HG03575 (cell line): Measurements from ENCODE around the gene NADSYN1.

ENCODE experiments used
- ATAC-seq: cut with Tn5 transposase; IDR thresholded peaks from one replicate; pipeline ENCODE4 v1.9.1; 2021; ENCODE audit not compliant: unreplicated experiment, insufficient number of reproducible peaks, low FRiP score; ENCODE audit errors: extremely low read depth

Gene NADSYN1

DNA sequence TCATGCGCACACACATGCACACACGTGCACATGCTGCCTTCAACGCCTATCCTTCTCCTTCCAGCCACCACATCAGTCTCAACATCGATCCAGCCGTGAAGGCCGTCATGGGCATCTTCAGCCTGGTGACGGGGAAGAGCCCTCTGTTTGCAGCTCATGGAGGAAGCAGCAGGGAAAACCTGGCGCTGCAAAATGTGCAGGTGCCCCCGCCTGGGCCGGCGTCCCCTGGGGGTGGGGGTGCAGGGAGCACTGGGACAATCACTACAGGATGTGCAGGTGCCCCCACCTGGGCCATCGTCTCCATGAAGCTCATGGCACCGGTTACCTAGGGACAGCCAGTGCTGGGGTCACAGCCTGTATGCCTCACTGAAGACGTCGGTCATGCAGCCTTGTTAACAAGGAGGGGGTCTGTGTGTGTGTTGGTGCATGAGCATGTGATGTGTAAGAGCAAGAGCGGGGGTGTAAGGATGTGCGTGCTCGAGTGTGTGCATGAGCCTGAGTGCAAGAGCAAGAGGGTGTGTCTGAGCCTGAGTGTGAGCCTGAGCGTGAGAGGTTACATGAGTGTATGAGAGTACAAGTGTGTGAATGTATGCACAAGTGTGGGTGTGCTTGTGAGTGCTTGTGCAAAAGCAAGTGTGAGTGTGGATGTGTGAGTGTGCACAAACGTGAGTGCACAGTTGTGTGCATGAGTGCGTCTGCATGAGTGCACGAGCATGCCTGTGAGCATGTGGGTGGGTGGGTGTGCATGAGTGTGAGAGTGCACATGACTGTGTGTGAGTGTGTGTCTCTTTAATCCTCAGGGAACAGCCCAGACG lies 31.5 kb downstream of the NADSYN1 start:
- ATAC-seq, result no peak

DNA sequence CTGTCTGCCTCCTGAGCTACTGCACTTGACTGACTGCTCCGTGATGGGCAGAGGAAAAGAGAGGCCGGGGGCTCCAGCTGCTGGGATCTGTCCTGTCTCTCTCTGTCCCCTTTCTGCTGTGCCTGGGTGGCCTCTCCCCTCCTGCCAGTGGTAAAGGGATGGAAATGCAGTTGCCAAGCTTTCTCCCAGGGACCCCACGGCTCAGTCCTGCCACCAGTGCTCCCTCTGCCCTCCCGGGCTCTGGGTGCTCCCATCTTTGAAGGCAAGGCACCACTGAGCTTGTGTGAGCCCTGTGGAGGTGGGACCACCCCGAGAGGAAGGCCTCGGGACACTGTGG lies 32.0 kb downstream of the NADSYN1 start:
- no peak for ATAC-seq

DNA sequence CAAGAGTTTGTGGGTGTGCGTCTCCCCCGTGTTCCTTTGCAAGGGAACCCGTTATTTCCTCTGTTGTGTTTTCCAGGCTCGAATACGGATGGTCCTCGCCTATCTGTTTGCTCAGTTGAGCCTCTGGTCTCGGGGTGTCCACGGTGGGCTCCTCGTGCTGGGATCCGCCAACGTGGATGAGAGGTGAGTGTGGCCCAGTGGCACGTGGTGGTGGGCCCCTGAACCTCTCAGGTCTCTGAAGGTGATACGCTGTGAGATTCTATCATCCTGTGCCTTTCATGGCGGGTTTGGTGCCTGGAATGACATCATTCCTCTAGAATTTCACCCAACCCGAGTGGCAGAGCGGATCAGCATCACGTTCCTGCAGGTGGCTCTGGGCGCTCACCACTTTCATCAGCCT lies 32.5 kb downstream of the NADSYN1 start:
- ATAC-seq, result no peak

DNA sequence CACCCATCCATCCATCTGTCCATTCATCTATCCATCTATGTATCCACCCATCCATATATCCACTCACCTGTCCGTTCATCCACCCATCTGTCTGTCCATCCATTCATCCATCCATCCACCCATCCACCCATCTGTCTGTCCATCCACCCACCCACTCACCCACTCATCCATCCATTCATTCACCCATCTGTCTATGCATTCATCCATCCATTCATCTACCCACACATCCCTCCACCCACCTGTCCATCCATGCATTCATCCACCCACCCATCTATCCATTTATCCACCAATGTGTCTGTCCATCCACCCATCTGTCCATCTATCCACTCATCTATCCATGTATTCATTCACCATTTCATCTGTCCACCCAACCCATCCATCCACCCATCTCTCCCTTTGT lies 33.3 kb downstream of the NADSYN1 start:
- no peak for ATAC-seq

DNA sequence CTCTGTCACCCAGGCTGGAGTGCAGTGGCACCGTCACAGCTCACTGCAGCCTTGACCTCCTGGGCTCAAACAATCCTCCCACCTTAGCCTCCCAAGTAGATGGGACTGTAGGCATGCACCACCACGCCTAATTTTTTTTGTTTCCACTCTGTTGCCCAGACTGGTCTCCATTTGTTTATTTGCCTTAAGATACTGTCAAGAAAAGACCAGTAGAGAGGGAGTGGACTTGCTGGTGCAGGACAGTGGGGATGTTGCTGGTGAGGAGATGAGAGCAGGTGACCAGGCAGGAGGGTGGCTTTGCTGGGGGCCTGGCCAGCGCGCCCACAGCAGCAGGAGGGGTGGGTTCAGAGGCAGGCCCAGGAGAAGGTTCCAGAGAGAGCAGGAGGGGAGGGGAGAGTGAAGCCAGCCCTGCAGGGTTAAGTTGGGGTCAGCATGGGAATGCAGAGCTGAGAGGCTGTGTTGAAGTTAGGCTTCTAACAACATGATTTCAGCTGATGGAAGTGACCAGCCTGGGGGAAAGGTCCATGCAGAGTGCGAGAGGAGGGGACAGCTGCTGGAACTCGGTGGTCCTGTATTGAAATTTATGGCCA lies 35.8 kb downstream of the NADSYN1 start:
- ATAC-seq, result no peak

DNA sequence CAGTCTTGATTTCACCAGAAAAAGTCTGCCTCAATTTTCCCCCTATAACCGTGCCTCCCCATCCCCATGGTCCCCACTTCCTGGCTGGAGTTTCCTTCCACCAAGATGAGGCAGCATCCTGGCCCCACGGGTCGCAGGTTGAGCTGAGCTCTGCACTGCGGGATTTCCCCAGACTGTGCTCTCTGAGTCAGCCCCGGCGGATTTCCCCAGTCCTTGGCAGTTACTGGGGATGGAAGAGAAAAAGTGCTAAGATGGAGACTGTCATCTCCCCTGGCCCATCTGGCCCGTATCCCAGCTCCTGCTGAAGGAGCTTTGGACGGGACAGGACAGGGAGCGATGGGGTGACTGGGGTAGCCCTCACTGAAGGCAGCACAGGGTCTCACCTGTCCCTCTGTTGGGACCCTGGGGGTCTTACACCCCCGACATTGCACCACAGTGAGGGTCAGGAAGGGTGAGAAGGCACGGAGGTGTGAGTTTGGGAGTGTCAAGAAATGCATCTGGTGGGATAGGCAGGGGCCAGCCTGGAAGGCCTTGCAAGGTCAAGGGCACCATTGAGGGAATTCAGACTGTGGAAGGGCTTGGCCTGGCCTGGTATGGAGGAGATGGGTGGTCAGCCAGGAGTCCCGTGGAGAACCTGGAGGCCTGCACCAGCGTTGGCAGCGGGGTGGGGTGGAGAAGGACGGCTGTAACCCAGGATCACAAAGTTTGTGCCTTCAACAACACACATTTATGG lies 36.5 kb downstream of the NADSYN1 start:
- ATAC-seq, result no peak

DNA sequence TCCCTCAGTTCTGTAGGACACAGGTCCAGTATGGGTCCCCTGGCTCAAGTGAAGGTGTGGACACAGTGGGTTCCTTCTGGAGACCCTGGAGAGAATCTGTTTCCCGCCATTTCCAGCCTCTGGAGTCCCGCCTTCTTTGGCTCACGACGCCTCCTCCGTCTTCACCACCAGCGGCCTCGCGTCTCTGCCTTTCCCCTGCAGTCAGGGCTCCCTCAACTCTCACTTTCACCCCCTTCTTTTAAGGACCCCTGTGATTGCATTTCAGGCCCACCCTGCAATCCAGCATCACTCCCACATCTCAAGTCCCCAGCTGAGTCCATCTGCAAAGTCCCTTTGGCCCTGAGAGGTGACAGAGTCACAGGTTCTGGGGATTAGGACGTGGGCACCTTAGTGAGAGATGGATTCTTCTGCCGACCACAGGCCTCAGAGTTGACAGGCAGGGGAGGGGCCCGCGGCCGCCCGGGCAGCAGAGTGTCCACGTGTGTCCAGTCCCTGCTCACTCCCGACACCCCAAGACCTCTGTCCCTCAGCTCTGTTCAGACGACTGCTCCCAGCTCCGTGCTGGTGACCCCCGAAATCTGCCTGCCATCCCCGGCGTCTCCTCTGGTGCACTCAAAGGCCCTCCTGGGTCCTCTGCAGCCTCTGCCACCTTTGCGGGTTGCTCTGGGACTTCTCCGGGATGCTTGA lies 37.2 kb downstream of the NADSYN1 start:
- ATAC-seq, result no peak

DNA sequence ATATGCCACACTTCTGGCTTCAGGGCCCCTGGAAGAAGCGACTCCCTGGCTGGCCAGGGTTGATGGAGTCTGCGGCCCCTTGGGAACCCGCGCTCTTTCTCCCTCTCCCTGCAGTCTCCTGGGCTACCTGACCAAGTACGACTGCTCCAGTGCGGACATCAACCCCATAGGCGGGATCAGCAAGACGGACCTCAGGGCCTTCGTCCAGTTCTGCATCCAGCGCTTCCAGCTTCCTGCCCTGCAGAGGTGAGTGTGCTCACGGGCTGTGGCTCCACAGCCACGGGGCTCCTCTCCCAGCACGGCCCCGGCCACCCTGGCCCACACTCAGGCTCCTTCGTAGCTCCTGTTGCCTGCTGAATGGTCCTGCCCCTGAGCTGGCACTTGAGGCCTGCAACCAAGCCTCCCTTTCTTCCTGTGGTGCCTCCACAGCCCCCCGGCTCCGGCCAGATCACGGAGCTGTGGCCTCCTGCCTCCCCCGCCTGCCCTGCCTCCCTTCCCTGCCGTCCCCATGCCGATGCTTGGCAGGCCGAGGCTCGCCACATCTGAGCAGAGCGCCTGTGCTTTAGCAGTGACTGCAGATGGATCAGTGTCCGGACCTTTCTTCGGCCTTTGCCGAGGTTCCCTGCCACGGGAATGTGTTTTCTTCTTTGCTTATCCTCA lies 37.9 kb downstream of the NADSYN1 start:
- ATAC-seq, result no peak

DNA sequence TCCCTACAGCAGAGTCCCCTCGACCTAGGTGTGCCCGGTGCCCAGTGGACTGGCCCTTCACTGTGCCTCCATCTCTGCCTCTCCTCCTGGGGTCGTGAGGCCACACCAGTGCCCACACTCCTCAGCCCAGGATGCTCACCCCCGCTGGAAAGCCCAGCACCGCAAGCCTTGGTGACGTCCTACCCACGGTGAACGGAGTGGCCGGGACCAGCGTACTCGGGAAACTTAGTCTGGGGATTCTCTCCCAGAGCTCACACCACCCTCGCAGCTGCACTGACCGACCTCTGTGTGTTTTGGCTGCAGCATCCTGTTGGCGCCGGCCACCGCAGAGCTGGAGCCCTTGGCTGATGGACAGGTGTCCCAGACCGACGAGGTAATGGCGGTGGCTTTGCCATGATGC lies 38.5 kb downstream of the NADSYN1 start:
- ATAC-seq, result no peak

DNA sequence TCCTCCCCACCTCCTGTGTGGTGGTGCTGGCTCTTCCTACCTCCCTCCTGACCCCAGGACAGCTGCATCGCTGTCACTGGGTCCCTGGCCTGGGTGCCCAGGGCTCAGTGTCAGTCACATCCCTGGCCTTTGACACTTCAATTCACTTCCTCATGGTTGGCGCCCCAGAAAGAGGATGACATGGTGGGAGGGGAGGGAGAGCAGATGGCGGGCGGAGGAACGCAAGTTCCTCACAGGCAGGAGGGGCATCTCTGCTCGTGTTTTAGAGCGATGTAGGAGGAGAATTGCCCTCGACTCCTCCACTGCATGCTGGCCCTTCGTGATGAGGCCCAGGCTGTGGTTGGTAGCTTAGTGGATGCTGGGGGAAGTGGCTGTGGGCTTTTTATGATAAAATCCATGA lies 38.9 kb downstream of the NADSYN1 start:
- ATAC-seq, result no peak

DNA sequence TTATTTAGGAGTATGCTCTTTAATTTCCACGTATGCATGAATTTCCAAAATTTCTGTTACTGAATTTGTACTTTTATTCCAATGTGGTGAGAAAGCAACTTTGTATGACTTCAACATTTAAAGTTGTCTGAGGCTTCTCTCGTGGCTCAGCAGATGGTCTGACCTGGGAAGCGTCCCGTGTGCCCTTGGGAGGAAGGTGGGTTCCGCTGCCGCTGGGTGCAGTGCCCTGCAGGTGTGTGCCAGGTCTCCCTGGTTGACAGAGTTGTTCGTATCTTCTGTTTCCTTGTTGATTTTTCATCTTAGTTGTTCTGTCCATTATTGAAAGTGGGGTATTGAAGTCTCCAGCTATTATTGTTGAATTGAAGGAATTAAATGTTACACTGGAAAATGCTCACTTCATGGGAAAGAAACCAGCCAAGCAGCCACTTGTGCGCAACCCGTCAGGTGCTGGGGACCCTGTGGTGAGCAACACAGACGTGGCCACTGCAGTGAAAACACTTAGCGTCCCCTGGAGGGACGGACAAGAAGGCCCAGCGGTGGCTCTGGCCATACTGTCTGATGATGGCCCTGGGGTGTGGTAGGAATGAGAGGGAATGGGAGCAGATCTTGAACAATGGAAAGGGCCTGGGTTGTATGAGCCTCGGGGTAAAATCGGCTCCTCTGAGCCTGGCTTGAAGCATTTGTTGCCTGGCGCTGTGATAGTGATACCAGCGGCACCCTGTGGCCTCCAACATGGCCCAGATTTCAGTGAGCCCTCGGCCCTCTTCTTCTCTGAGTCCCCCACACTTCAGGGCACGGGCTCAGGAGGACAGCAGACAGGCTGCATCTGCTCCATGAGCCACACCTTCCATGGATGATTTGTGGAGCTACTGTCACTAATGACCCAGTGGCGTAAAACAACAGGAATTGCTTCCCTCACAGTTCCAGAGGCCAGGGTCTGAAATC lies 42.6 kb downstream of the NADSYN1 start:
- no peak for ATAC-seq

DNA sequence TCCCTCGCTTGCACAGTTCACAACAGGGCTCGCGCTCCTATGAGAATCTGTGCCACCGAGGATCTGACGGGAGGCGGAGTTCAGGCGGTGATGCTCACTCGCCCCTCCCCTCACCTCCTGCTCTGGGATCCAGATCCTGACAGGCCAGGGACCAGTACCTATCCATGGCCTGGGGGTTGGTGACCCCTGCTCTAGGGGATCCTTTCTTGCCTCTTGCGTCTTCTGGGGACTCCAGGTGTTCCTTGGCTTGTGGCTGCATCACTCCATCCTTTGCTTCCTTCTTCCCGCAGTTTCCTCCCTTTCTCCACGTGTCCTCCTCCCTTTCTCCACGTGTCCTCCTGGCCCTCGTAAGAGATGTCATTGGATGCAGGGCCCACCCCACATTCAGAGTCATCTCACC lies 43.4 kb downstream of the NADSYN1 start:
- no peak for ATAC-seq

DNA sequence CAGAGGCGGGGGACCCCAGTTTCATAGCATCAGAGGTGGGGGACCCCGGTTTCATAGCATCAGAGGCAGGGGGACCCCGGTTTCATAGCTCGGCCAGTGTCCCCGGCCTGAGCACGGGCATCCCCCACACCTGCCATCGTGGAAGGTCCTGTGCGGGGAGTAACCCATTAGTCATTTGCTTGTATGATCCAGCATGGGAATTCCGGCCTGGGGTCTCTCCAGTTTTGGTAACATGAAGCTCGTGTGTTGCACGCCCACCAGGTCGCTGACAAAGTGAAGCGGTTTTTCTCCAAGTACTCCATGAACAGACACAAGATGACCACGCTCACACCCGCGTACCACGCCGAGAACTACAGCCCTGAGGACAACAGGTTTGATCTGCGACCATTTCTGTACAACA lies 45.1 kb downstream of the NADSYN1 start:
- no peak for ATAC-seq

DNA sequence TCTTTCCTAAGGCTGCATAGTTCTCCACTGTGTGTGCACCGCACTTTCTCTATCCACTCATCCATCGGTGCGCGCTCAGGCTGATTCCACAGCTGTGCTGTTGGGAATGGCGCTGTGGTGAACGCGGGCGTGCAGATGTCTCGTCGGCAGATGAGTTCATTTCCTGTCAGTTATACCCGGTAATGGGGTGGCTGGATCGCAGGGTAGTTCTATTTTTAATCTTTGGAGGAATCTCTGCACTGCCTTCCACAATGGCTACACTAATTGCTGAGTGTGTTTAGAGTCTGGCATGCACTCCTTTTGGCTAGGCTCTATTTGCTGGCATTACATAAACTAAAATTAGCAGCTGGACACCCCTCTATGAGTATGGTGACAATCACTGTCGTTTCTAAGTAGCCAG lies 46.1 kb downstream of the NADSYN1 start:
- ATAC-seq, result no peak

DNA sequence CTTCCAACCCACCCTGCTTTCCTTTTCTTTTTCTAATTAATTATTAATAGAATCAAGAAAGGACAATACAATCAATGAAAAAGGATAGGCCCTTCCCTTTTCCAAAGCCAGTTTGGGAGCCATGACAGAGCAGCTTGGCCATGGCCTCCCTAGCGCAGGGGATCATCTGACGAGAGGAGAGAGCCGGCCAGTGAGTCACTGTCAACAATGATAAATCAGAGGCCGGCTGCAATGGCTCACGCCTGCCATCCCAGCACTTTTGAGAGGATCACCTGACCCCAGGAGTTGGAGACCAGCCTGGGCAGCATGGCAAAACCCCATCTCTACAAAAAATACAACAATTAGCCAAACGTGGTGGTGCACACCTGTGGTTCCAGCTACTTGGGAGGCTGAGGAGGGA lies 46.5 kb downstream of the NADSYN1 start:
- no peak for ATAC-seq

DNA sequence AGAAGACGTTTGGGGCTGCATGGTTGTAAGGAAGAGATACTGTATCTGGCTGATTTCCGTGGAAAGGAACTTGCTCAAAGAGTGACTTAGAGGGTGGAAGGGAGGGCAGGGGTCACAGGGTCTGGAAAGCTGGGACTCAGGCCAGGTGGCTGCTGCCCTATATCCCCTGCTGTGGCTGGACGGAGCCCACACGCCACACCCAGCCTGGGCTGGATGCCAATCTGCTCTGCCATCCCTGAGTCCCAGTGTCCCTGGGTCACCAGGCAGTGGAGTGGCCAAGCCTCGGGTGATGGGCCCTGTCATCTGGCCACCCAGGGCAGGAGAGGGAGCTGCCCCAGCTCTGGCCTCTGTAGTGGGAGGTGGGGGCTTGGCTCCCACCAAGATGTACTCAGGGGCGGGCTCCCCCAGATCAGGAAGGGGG lies 47.6 kb downstream of the NADSYN1 start:
- ATAC-seq, result no peak

DNA sequence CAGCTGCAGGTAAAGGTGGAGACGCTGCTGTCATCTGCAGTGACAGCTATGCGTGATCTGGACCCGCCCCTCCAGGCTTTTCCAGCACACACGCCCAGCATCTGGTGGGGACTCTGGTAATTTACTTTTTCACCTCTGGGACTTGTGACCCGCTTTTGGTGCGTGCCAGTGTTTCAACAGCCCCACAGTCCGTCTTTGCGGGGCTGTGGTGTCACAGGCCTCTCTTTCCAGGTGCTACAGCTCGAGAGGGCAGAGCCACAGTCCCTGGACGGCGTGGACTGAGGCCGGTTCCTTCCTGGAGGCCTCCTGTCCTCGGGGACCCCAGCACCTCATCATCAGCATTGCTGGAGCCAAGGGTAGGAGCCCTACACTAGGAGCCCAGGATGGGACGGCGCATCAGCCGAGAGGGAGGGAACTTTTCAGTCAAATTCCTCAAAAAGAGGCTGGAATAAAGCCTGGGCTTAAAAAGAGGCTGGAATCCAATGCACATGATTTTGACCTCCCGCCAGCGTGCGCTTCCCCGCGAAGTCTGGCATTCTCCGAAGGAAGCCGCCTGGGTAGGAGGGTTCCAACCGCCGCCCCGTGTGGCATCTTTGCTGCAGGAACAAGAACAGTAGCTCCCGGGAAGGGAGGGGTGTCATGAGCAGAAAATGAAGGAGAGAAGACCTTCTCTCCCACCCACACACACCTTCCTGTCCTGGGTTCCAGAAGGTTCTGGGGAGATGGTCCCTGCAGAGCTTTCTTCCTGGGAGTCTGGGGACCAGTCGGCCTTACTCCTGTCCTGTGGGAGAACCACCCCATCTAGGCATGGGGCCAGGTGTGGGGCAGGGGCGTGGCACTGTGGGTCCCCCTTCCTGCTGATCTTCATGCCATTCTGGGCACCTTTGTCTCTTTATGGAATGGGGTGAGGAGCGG lies 48.3 kb downstream of the NADSYN1 start:
- no peak for ATAC-seq
